Neuronal stem cell (in vitro differentiated cells): ENCODE measurements around the gene BCAS1.

Experiments used
- DNase-seq: peaks from one replicate; pipeline ENCODE4 v3.0.0-alpha.2; 2013; ENCODE audit warnings: low spot score
- H2AFZ ChIP-seq: one replicate; pipeline ENCODE4 v1.6.1; 2013; ENCODE audit warnings: mild to moderate bottlenecking, low read length, inconsistent platforms
- H2AK5ac ChIP-seq: 2 replicates; pipeline ENCODE4 v1.6.1; 2013; ENCODE audit warnings: low read depth, mild to moderate bottlenecking, inconsistent platforms, low read length, moderate library complexity, mixed read lengths
- H2BK120ac ChIP-seq: 2 replicates; pipeline ENCODE4 v1.6.1; 2013; ENCODE audit warnings: low read depth, mild to moderate bottlenecking, inconsistent platforms, low read length, moderate library complexity, mixed read lengths
- H2BK12ac ChIP-seq: one replicate; pipeline ENCODE4 v1.6.1; 2013; ENCODE audit warnings: low read length, inconsistent platforms
- H2BK15ac ChIP-seq: 2 replicates; pipeline ENCODE4 v1.6.1; 2013; ENCODE audit warnings: mild to moderate bottlenecking, low read length, inconsistent platforms, mixed read lengths
- H2BK5ac ChIP-seq: one replicate; pipeline ENCODE4 v1.6.1; 2013; ENCODE audit warnings: inconsistent platforms, mild to moderate bottlenecking, low read length, moderate library complexity
- H3K14ac ChIP-seq: one replicate; pipeline ENCODE4 v1.6.1; 2013; ENCODE audit warnings: low read length, inconsistent platforms
- H3K18ac ChIP-seq: 2 replicates; pipeline ENCODE4 v1.6.1; 2013; ENCODE audit warnings: low read length, inconsistent platforms
- H3K23ac ChIP-seq: 2 replicates; pipeline ENCODE4 v1.6.1; 2013; ENCODE audit warnings: low read depth, mild to moderate bottlenecking, mixed read lengths, low read length, inconsistent platforms; ENCODE audit not compliant: poor library complexity
- H3K27ac ChIP-seq: replicated peaks from 3 replicates; pipeline ENCODE4 v1.5.1; 2013; ENCODE audit warnings: low read length, inconsistent platforms
- H3K27me3 ChIP-seq, 3 experiments: 2 replicates each; pipeline ENCODE4 v1.6.1; 2013; ENCODE audit warnings: low read length in 3 of 3, mild to moderate bottlenecking in 2 of 3, inconsistent platforms in 1 of 3, low read depth in 1 of 3, mixed read lengths in 1 of 3, moderate library complexity in 1 of 3; ENCODE audit not compliant: control insufficient read depth in 3 of 3, insufficient read depth in 3 of 3
- H3K36me3 ChIP-seq, 2 donors: replicated peaks in 1 of 2; 2 replicates each; pipeline ENCODE4 v1.6.1; 2013; ENCODE audit warnings: low read length in 2 of 2; ENCODE audit not compliant: control insufficient read depth in 2 of 2, insufficient read depth in 2 of 2
- H3K4ac ChIP-seq: 2 replicates; pipeline ENCODE4 v1.6.1; 2013; ENCODE audit warnings: inconsistent platforms, mild to moderate bottlenecking, low read length, moderate library complexity
- H3K4me1 ChIP-seq, 2 donors: 1 replicate in 1 of 2; 2 replicates in 1 of 2; pipeline ENCODE4 v1.6.1; 2013; ENCODE audit warnings: low read length in 2 of 2, low read depth in 1 of 2; ENCODE audit not compliant: control insufficient read depth in 2 of 2, insufficient read depth in 1 of 2
- H3K4me2 ChIP-seq: one replicate; pipeline ENCODE4 v1.6.1; 2013; ENCODE audit warnings: mild to moderate bottlenecking, low read length, inconsistent platforms; ENCODE audit not compliant: insufficient read depth, poor library complexity, severe bottlenecking
- H3K4me3 ChIP-seq, 2 donors: 2 replicates each; pipeline ENCODE4 v1.5.1; 2013; ENCODE audit warnings: low read length in 2 of 2, mild to moderate bottlenecking in 2 of 2, inconsistent platforms in 1 of 2, moderate library complexity in 1 of 2
- H3K79me1 ChIP-seq: one replicate; pipeline ENCODE4 v1.6.1; 2013; ENCODE audit warnings: low read depth, mild to moderate bottlenecking, inconsistent platforms, low read length, moderate library complexity
- H3K9ac ChIP-seq: one replicate; pipeline ENCODE4 v1.6.1; 2013; ENCODE audit warnings: mild to moderate bottlenecking, low read depth, low read length, inconsistent platforms; ENCODE audit not compliant: poor library complexity
- H3K9me3 ChIP-seq, 2 donors: replicated peaks in 1 of 2; 2 replicates each; pipeline versions ENCODE3 to v1.6.1; 2013; ENCODE audit warnings: low read length in 2 of 2, mild to moderate bottlenecking in 2 of 2, inconsistent platforms in 1 of 2, low read depth in 1 of 2, mixed read lengths in 1 of 2, moderate library complexity in 1 of 2; ENCODE audit not compliant: control insufficient read depth in 2 of 2, insufficient read depth in 1 of 2
- H4K8ac ChIP-seq: one replicate; pipeline ENCODE4 v1.6.1; 2013; ENCODE audit warnings: low read depth, mild to moderate bottlenecking, inconsistent platforms, low read length, moderate library complexity
- H4K91ac ChIP-seq: one replicate; pipeline ENCODE4 v1.6.1; 2013; ENCODE audit warnings: low read length, low read depth, mild to moderate bottlenecking, inconsistent platforms; ENCODE audit not compliant: poor library complexity
- WGBS, 2 donors: extraction: QIAGEN DNeasy Blood & Tissue Kit; methylation state at CpG; one replicate each; pipeline ENCODE4 v1.1.7; 2013; ENCODE audit warnings: missing lambda C conversion rate in 2 of 2, mixed read lengths in 1 of 2; ENCODE audit not compliant: insufficient read length in 2 of 2, insufficient replicate concordance in 1 of 2; ENCODE audit errors: extremely low coverage in 2 of 2; 5-methylcytosine and 5-hydroxymethylcytosine counted together

Gene BCAS1

GRCh38 chr20:54059691-54060364, 10.6 kb downstream of the BCAS1 start:
- DNase-seq, result no peak
- WGBS, 2 donors, result no CpG with 5 or more reads among the region's 6 CpGs
- Histone ChIP-seq H3K4me1 (peaks cover 0 to 2% of the 10 kb centered on the region in 2 donors), H2BK12ac (no peak overlapping the region), H3K14ac (no peak overlapping the region), H4K91ac (no peak overlapping the region), H3K9ac (no peak overlapping the region), H3K9me3 (no peaks in the 10 kb centered on the region), H2BK15ac (no peak overlapping the region), H3K79me1 (no peaks in the 10 kb centered on the region), H3K27me3 (no peaks in the 10 kb centered on the region), H2BK5ac (no peak overlapping the region), H2AFZ (no peak overlapping the region), H3K4me3 (no peak overlapping the region), H3K18ac (no peak overlapping the region), H3K23ac (no peak overlapping the region), H4K8ac (no peak overlapping the region), H3K27ac (no peak overlapping the region), H2BK120ac (no peak overlapping the region), H3K4ac (no peak overlapping the region), H3K4me2 (no peak overlapping the region), H3K36me3 (no peaks in the 10 kb centered on the region), H2AK5ac (no peak overlapping the region)

- no peak overlapping the region for H2BK5ac ChIP-seq
- no peak overlapping the region for H3K18ac ChIP-seq
- no peak overlapping the region for H4K91ac ChIP-seq
- H3K14ac ChIP-seq, result no peak overlapping the region
- H3K23ac ChIP-seq, result no peak overlapping the region
- no peak overlapping the region for H3K4me3 ChIP-seq
- H2AFZ ChIP-seq, result no peak overlapping the region
- H3K4me2 ChIP-seq, result no peak overlapping the region
- no peak overlapping the region for H2AK5ac ChIP-seq
- H2BK120ac ChIP-seq, result no peak overlapping the region
- no peak overlapping the region for H3K9ac ChIP-seq
- H3K4me1 ChIP-seq, result peaks cover 0 to 2% of the 10 kb centered on the region in 2 donors
- WGBS, 2 donors, result no CpG with 5 or more reads among the region's 16 CpGs
- H2BK12ac ChIP-seq, result no peak overlapping the region
- no peak overlapping the region for H4K8ac ChIP-seq
- H3K27me3 ChIP-seq, result no peaks in the 10 kb centered on the region
- H2BK15ac ChIP-seq, result no peak overlapping the region
- H3K79me1 ChIP-seq, result no peaks in the 10 kb centered on the region
- H3K27ac ChIP-seq, result no peak overlapping the region
- no peak for DNase-seq
- no peaks in the 10 kb centered on the region for H3K36me3 ChIP-seq
- no peak overlapping the region for H3K4ac ChIP-seq
- H3K9me3 ChIP-seq, result no peaks in the 10 kb centered on the region
These were observed 11.8 kb downstream of the BCAS1 start for GRCh38 chr20:54058420-54059139.

- Histone ChIP-seq H3K18ac (no peak overlapping the region), H2BK5ac (no peak overlapping the region), H3K27ac (no peak overlapping the region), H3K23ac (no peak overlapping the region), H2BK120ac (no peak overlapping the region), H2BK12ac (no peak overlapping the region), H3K14ac (no peak overlapping the region), H3K27me3 (no peaks in the 10 kb centered on the region), H3K9ac (no peak overlapping the region), H3K36me3 (no peaks in the 10 kb centered on the region), H3K4me2 (no peak overlapping the region), H3K4me3 (no peak overlapping the region), H2AK5ac (no peak overlapping the region), H4K91ac (no peak overlapping the region), H4K8ac (no peak overlapping the region), H3K79me1 (no peaks in the 10 kb centered on the region), H2AFZ (no peak overlapping the region), H3K9me3 (no peaks in the 10 kb centered on the region), H3K4ac (no peak overlapping the region), H3K4me1 (no peaks in the 10 kb centered on the region), H2BK15ac (no peak overlapping the region)
- DNase-seq, result no peak
- no CpG with 5 or more reads among the region's 3 CpGs for WGBS, 2 donors
These were observed 13.4 kb downstream of the BCAS1 start for GRCh38 chr20:54056762-54057639.

- Histone ChIP-seq H3K27me3 (peaks cover 0 to 6% (median 0%) of the 10 kb centered on the region in 3 experiments), H3K4me3 (no peak overlapping the region), H3K18ac (no peak overlapping the region), H3K4me2 (no peak overlapping the region), H3K4me1 (no peaks in the 10 kb centered on the region), H3K27ac (no peak overlapping the region), H3K79me1 (no peaks in the 10 kb centered on the region), H2AK5ac (no peak overlapping the region), H2BK120ac (no peak overlapping the region), H2AFZ (no peak overlapping the region), H3K4ac (no peak overlapping the region), H4K91ac (no peak overlapping the region), H3K36me3 (no peaks in the 10 kb centered on the region), H3K23ac (no peak overlapping the region), H3K9me3 (no peaks in the 10 kb centered on the region), H3K14ac (no peak overlapping the region), H3K9ac (no peak overlapping the region), H2BK15ac (no peak overlapping the region), H4K8ac (no peak overlapping the region), H2BK12ac (no peak overlapping the region), H2BK5ac (no peak overlapping the region)
- WGBS, 2 donors, result no CpG with 5 or more reads among the region's 5 CpGs
- no peak for DNase-seq
These were observed 15.9 kb downstream of the BCAS1 start for GRCh38 chr20:54054516-54054915.
